ENCODE results near the gene AHDC1. TPM values are rescaled to one million over a fixed set of nuclear protein-coding genes. Genes with fewer than 3 reads are reported as not detected.

The AHDC1 gene
- polyA plus RNA-seq, 3 donors from 2014 or later, result 1.2 to 6.3 TPM; not detected in 1

Other genes starting within 250 kb of the AHDC1 start
- 1 to 10 TPM; 2.0 to 5.1 (median 3.6) TPM for gene MAP3K6, start 237.2 kb downstream of the AHDC1 start, polyA plus RNA-seq
- gene FCN3, start 229.3 kb downstream of the AHDC1 start, polyA plus RNA-seq, result not detected
- gene CD164L2, start 220.8 kb downstream of the AHDC1 start, polyA plus RNA-seq, result not detected
- gene GPR3, start 211.5 kb downstream of the AHDC1 start, polyA plus RNA-seq, result not detected
- 10 to 100 TPM; 36.6 to 90.0 (median 39.5) TPM for gene WASF2, start 114.0 kb downstream of the AHDC1 start, polyA plus RNA-seq
- 100 to 1,000 TPM; 350 to 654 (median 572) TPM for gene FGR, start 31.0 kb upstream of the AHDC1 start, polyA plus RNA-seq
- gene IFI6, start 68.0 kb upstream of the AHDC1 start, polyA plus RNA-seq, result 100 to 1,000 TPM in 2 of 3 donors, 10 to 100 TPM in 1; 41.3 to 186 (median 177) TPM
- gene FAM76A, start 121.8 kb upstream of the AHDC1 start, polyA plus RNA-seq, result 1 to 10 TPM; 2.2 to 8.1 (median 7.5) TPM
- gene STX12, start 169.1 kb upstream of the AHDC1 start, polyA plus RNA-seq, result 10 to 100 TPM in 2 of 3 donors, 1 to 10 TPM in 1; 7.9 to 12.9 (median 12.4) TPM
- gene PPP1R8, start 226.6 kb upstream of the AHDC1 start, polyA plus RNA-seq, result 10 to 100 TPM; 37.7 to 51.1 (median 45.1) TPM

Data from immature natural killer cell (primary cell).